Gastroesophageal sphincter (tissue), 3 donors: ENCODE measurements around the gene COL20A1.

ENCODE experiments used
- EP300 ChIP-seq: sonication (generic); formaldehyde crosslinking; IDR thresholded peaks from one replicate; pipeline ENCODE4 v1.6.1; 2017; ENCODE audit warnings: antibody characterized with exemption, mild to moderate bottlenecking
- POLR2A ChIP-seq, 2 donors: fragments of 450-650 bp; IDR thresholded peaks; one replicate each; pipeline ENCODE4 v1.6.1; 2017; ENCODE audit warnings: antibody characterized with exemption in 2 of 2, mild to moderate bottlenecking in 2 of 2, moderate library complexity in 1 of 2
- POLR2AphosphoS5 ChIP-seq: sonication (generic); formaldehyde crosslinking; IDR thresholded peaks from one replicate; pipeline ENCODE4 v1.6.1; 2017; ENCODE audit warnings: antibody characterized with exemption
- TF ChIP-seq, protein P1 (sequence below), 4 experiments: fragments of 200-600 bp in 2 of 4; fragments of 450-650 bp in 2 of 4; sonication (generic) in 1 of 4; IDR thresholded peaks; one replicate each; pipeline ENCODE4 v1.5.1; 2017 to 2019; ENCODE audit warnings: antibody characterized with exemption in 4 of 4, mild to moderate bottlenecking in 2 of 4, moderate library complexity in 2 of 4

DNA sequence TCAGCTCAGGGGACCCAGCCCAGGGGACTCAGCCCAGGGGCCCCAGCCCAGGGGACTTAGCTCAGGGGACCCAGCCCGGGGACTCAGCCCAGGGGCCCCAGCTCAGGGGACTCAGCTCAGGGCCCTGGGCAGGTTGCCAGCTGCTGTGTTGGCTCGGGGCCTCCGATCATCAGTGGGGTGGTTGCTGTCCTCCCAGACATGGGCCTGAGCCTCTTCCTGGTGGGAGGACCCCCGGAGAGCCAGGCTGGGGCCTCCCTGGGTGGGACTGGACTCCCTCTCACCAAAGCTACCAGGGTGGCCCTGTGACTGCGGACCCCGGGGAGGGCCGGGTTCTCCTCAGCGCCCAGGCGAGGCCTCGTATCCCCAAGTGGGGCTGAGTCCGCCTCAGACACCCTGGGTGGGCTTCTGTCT, 4.4 kb downstream of the COL20A1 start:
- no peak for TF ChIP-seq POLR2AphosphoS5
- TF ChIP-seq, protein P1, sequence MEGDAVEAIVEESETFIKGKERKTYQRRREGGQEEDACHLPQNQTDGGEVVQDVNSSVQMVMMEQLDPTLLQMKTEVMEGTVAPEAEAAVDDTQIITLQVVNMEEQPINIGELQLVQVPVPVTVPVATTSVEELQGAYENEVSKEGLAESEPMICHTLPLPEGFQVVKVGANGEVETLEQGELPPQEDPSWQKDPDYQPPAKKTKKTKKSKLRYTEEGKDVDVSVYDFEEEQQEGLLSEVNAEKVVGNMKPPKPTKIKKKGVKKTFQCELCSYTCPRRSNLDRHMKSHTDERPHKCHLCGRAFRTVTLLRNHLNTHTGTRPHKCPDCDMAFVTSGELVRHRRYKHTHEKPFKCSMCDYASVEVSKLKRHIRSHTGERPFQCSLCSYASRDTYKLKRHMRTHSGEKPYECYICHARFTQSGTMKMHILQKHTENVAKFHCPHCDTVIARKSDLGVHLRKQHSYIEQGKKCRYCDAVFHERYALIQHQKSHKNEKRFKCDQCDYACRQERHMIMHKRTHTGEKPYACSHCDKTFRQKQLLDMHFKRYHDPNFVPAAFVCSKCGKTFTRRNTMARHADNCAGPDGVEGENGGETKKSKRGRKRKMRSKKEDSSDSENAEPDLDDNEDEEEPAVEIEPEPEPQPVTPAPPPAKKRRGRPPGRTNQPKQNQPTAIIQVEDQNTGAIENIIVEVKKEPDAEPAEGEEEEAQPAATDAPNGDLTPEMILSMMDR (IDR thresholded peaks at IDR 0.05), result no peak
- TF ChIP-seq POLR2A (IDR thresholded peaks at IDR 0.05), result no peak
- TF ChIP-seq EP300, result no peak
